Mesothelial cell of epicardium (in vitro differentiated cells): ENCODE measurements around the gene MKS1. TPM values are rescaled to one million over a fixed set of nuclear protein-coding genes. Genes with fewer than 3 reads are reported as not detected.

ENCODE experiments used
- DNase-seq, 2 experiments: peaks; one replicate each; pipeline ENCODE4 v3.0.0; 2021; ENCODE audit warnings: low spot score in 2 of 2; ENCODE audit not compliant: unreplicated experiment in 2 of 2
- H3K27ac Mint-ChIP-seq: 2 replicates; pipeline ENCODE4 v1.8.0; 2021; ENCODE audit warnings: mixed read lengths
- H3K27me3 Mint-ChIP-seq: 2 replicates; pipeline ENCODE4 v1.8.0; 2021; ENCODE audit warnings: low read depth, mixed read lengths
- H3K36me3 Mint-ChIP-seq: 2 replicates; pipeline ENCODE4 v1.8.0; 2021; ENCODE audit warnings: mixed read lengths
- H3K4me1 Mint-ChIP-seq: 2 replicates; pipeline ENCODE4 v1.8.0; 2021; ENCODE audit warnings: mixed read lengths
- H3K4me3 Mint-ChIP-seq: 2 replicates; pipeline ENCODE4 v1.8.0; 2021; ENCODE audit warnings: mild to moderate bottlenecking, moderate library complexity, mixed read lengths
- H3K9me3 Mint-ChIP-seq: 2 replicates; pipeline ENCODE4 v1.8.0; 2021; ENCODE audit warnings: mixed read lengths
- total RNA-seq: library from RNA; stranded (reverse); gene quantifications from 3 replicates; pipeline ENCODE4 v1.2.1, GENCODE V29; 2021
- TF ChIP-seq, protein P1 (sequence below): fragments of 200-600 bp; sonication (generic); IDR thresholded peaks from one replicate; pipeline ENCODE4 v1.5.0; 2021; ENCODE audit warnings: antibody characterized with exemption; ENCODE audit not compliant: unreplicated experiment

The MKS1 gene
- total RNA-seq, 1 donor from 2014 or later, result 32.9 TPM

DNA sequence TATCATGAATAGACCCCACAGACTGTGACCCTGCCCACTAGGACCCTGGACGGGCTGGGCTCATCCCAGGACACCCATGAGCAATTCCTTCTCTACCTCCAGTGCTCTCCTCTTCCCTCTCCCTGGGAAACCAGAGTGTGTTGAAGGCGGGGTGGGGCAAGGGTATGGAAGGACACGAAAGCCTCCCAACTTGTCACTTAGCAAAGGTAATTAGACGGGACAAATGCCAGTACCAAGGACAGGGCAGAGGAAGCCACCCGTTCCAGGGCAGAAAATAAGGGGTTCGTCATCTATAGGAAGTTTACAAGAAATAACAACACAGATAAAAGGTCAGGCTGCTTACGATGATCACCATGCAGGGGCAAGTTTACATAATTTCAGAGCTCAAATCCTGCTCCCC, 31.4 kb downstream of the MKS1 start:
- H3K4me3 Mint-ChIP-seq, result no peak overlapping the region
- TF ChIP-seq, protein P1, sequence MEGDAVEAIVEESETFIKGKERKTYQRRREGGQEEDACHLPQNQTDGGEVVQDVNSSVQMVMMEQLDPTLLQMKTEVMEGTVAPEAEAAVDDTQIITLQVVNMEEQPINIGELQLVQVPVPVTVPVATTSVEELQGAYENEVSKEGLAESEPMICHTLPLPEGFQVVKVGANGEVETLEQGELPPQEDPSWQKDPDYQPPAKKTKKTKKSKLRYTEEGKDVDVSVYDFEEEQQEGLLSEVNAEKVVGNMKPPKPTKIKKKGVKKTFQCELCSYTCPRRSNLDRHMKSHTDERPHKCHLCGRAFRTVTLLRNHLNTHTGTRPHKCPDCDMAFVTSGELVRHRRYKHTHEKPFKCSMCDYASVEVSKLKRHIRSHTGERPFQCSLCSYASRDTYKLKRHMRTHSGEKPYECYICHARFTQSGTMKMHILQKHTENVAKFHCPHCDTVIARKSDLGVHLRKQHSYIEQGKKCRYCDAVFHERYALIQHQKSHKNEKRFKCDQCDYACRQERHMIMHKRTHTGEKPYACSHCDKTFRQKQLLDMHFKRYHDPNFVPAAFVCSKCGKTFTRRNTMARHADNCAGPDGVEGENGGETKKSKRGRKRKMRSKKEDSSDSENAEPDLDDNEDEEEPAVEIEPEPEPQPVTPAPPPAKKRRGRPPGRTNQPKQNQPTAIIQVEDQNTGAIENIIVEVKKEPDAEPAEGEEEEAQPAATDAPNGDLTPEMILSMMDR, result no peak
- DNase-seq, result no peak

DNA sequence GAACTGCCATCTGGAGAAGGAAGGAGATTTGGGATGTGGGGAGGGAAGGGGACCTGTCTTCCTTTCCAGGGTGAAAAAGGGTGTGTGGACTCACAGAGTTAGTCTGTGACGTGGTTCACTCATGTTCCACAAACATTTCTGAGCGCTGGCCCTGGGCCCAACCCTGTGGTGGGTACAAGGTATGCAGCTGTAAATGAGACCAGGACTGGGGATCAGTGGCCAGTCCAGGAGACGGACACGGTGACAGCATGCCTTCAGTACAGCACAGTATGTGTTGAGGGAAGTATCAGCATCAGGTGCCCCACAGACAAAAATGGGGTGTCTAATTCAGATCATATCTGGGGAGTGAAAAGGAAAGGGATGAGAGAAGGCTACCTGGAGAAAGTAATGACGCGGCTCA, 32.0 kb downstream of the MKS1 start:
- Mint-ChIP-seq H3K9me3 (no peaks in the 10 kb centered on the region), H3K27me3 (peaks cover 42% of the 10 kb centered on the region)
- TF ChIP-seq, protein P1, result no peak

More for the DNA sequence above, 31.4 kb downstream of the MKS1 start:
- Mint-ChIP-seq H3K27me3 (peaks cover 47% of the 10 kb centered on the region), H3K4me1 (peaks cover 3% of the 10 kb centered on the region), H3K27ac (no peak overlapping the region), H3K9me3 (no peaks in the 10 kb centered on the region), H3K36me3 (no peaks in the 10 kb centered on the region)

DNA sequence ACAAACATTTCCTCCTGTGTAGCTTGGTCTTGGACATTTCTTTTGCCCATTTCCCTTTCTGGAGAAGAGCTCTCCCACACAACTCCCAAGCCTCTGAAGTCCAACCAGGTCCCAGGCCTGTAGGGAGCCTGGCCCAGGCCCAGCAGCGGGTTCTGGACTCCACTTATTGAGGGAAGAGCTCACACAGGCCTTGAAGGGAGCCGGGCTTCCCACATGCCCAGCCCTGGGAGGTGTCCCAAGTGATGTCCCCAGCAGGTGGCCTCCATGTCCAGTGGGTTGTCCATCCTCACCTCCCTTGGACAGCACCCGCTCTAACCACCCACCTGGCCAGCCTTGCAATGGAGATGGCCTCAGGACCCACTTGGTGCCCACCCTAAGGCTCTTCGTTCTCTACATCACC, 32.5 kb downstream of the MKS1 start:
- TF ChIP-seq, protein P1, result no peak
- H3K9me3 Mint-ChIP-seq, result no peaks in the 10 kb centered on the region
- no peak for DNase-seq
- no peaks in the 10 kb centered on the region for H3K36me3 Mint-ChIP-seq
- no peak overlapping the region for H3K4me3 Mint-ChIP-seq
- H3K27ac Mint-ChIP-seq, result no peak overlapping the region
- peaks cover 3% of the 10 kb centered on the region for H3K4me1 Mint-ChIP-seq
- H3K27me3 Mint-ChIP-seq, result peaks cover 41% of the 10 kb centered on the region

More for the DNA sequence above, 32.0 kb downstream of the MKS1 start:
- Mint-ChIP-seq H3K36me3 (no peaks in the 10 kb centered on the region), H3K4me3 (no peak overlapping the region), H3K27ac (no peak overlapping the region), H3K4me1 (peaks cover 3% of the 10 kb centered on the region)
- no peak for DNase-seq

DNA sequence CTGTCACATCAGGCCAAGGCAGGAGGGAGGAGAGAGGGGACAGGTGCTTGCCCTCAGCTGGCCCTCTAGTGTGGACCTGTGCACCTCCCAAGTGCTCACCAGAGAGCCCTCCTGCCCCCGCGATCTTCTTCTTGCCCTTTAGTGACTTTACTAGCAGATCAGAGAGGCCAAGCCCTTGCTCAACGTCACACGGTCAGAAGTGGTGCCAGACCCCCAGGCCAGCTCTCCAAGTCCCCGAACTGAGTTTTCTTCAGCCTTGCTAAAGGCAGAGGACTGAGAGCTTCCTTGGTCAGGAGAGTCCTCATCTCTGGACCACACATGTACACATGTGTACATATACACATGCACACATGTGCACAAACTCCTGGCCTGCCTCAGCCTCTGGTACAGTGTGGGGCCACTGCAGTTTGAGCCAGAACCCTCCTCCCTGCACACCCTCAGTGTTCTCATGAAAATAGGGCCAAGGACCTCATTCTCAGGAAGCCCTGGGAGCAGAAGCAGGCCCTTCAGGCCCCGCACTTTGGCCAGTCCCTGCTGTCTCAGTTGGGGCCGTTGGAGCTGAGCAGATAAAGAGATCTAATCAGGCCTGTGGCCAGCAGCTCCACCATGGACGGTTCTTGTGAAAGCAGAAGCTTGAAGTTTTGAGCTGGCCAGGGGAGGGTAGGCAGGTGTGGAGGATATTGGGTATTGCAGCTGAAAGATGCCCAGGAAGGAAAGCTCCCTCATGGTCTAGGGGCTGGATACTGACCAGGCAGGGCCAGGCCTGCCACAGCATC, 33.9 kb downstream of the MKS1 start:
- TF ChIP-seq, protein P1, result no peak
- H3K4me3 Mint-ChIP-seq, result no peak overlapping the region
- H3K27ac Mint-ChIP-seq, result no peak overlapping the region
- H3K9me3 Mint-ChIP-seq, result no peaks in the 10 kb centered on the region
- no peaks in the 10 kb centered on the region for H3K36me3 Mint-ChIP-seq
- no peaks in the 10 kb centered on the region for H3K4me1 Mint-ChIP-seq
- H3K27me3 Mint-ChIP-seq, result peaks cover 36% of the 10 kb centered on the region
- no peak for DNase-seq

DNA sequence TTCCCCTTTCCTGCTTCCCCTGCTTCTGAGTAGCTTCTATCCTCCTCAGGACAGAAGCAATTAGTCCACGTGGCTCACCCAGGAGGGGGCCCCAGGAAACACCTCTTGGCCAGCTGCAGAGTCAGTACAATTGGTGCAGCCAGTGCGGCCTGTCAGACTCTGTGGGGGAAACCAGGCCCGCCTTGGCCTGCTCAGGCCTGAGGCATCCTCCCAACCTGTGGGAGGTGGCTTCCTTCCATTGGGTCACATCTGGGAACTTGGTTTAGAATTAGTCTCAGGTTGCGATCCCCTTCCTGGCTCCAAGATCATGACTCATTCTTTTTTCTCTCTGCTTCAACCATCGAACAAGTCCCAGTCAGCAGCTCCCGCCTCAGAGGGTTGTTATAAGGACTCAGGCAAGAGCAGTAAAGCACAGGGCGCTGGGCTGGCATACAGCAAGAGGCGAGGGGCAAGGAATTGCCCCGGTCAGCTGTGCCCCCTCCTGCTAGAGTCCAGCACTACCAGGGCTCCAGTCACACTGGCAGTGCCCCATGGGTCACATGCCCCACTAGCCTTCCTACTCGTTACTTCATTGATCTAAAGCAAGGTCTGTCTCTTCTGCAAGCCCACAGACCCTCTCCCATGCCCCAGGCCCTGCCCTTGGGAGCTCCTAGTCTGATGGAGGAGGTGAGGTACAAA, 34.6 kb downstream of the MKS1 start:
- no peaks in the 10 kb centered on the region for H3K36me3 Mint-ChIP-seq
- no peaks in the 10 kb centered on the region for H3K4me1 Mint-ChIP-seq
- no peak overlapping the region for H3K4me3 Mint-ChIP-seq
- DNase-seq, result no peak
- TF ChIP-seq, protein P1, result no peak
- H3K27ac Mint-ChIP-seq, result no peak overlapping the region
- no peaks in the 10 kb centered on the region for H3K9me3 Mint-ChIP-seq
- peaks cover 33% of the 10 kb centered on the region for H3K27me3 Mint-ChIP-seq
